Tibial artery (tissue), 4 donors: ENCODE measurements around the gene ZCCHC14.
"Not testable (repeated sequence)": the region's sequence is repeated elsewhere in the genome, so short reads cannot be mapped to it uniquely, and the experiment has no call there.

Experiments
- DNase-seq, 2 donors: peaks; one replicate each; pipeline ENCODE4 v3.0.0-alpha.2; 2019
- H3K27ac ChIP-seq, 2 donors: fragments of 200-600 bp; sonication (generic) in 1 of 2; 1 replicate in 1 of 2; 2 replicates in 1 of 2; pipeline ENCODE4 v1.5.1; 2018 to 2019; ENCODE audit warnings: mild to moderate bottlenecking in 1 of 2
- H3K27me3 ChIP-seq, 2 donors: fragments of 200-600 bp; sonication (generic) in 1 of 2; one replicate each; pipeline versions ENCODE4 v1.5.1 to v1.6.0; 2016 to 2019
- H3K36me3 ChIP-seq, 3 donors: fragments of 200-600 bp; sonication (generic) in 2 of 3; one replicate each; pipeline ENCODE4 v1.5.1; 2016 to 2019; ENCODE audit warnings: mild to moderate bottlenecking in 2 of 3
- H3K4me1 ChIP-seq, 4 donors: fragments of 200-600 bp; sonication (generic) in 2 of 4; 1 replicate in 3 of 4; 2 replicates in 1 of 4; pipeline ENCODE4 v1.5.1; 2016 to 2019
- H3K4me3 ChIP-seq, 2 donors: fragments of 200-600 bp; sonication (generic) in 1 of 2; 1 replicate in 1 of 2; 2 replicates in 1 of 2; pipeline ENCODE4 v1.5.1; 2018 to 2019; ENCODE audit warnings: mild to moderate bottlenecking in 2 of 2
- H3K9me3 ChIP-seq, 3 donors: fragments of 200-600 bp; sonication (generic) in 1 of 3; one replicate each; pipeline ENCODE4 v1.5.1; 2016 to 2019
- CTCF ChIP-seq, 2 experiments: fragments of 200-600 bp in 1 of 2; fragments of 450-650 bp in 1 of 2; IDR thresholded peaks; one replicate each; pipeline ENCODE4 v1.5.1; 2017 to 2019; ENCODE audit warnings: antibody characterized with exemption in 2 of 2, mild to moderate bottlenecking in 1 of 2, moderate library complexity in 1 of 2
- intact Hi-C: fragments of 100-400 bp; cut with DNase I; formaldehyde crosslinking; loops from one replicate; pipeline ENCODE4 v1.15.0; 2023; ENCODE audit warnings: low total_unique reads

The ZCCHC14 gene

GRCh38 chr16:87391950-87392820 lies 100.6 kb downstream of the ZCCHC14 start, which contains the start of gene MAP1LC3B:
MAP1LC3B (plus strand) TSS chr16:87392336; CDS start chr16:87392428, 92 bp downstream.
- H3K4me3 ChIP-seq = peak within 1 kb of the TSS; percentile 68 to 84
- H3K36me3 ChIP-seq = no peaks in the 10 kb centered on the region
- peak within 1 kb of the TSS; percentile 94 to 99 for H3K27ac ChIP-seq
- DNase-seq = peak; percentile 95 to 99
- peaks cover 0 to 55% (median 29%) of the 10 kb centered on the region in 4 donors for H3K4me1 ChIP-seq
- H3K9me3 ChIP-seq = no peaks in the 10 kb centered on the region
- intact Hi-C loops = loop anchor here (2.0 to 10.0 kb wide), 2 partner anchors 101 to 163 kb away; partner anchors contain the start of gene ZCCHC14
- no peak for TF ChIP-seq CTCF (IDR thresholded peaks at IDR 0.05)
- H3K27me3 ChIP-seq = no peaks in the 10 kb centered on the region

- peak; percentile 69 to 87 for DNase-seq
- Histone ChIP-seq H3K27me3 (no peaks in the 10 kb centered on the region), H3K4me1 (peaks cover 0 to 55% (median 31%) of the 10 kb centered on the region in 4 donors), H3K9me3 (no peaks in the 10 kb centered on the region), H3K4me3 (peak overlapping the region; percentile 68 to 84), H3K27ac (peak overlapping the region; percentile 94 to 99), H3K36me3 (no peaks in the 10 kb centered on the region)
- no peak for TF ChIP-seq CTCF (IDR thresholded peaks at IDR 0.05)
- intact Hi-C loops = loop anchor here (10.0 kb wide), 1 partner anchor 163 kb away; no protein-coding TSS in a partner anchor
Observed at GRCh38 chr16:87391324-87391949, 101.4 kb downstream of the ZCCHC14 start.

GRCh38 chr16:87390641-87391323 lies 102.0 kb downstream of the ZCCHC14 start:
- Histone ChIP-seq H3K4me1 (peaks cover 0 to 50% (median 31%) of the 10 kb centered on the region in 4 donors), H3K27ac (peak overlapping the region; percentile 94 to 99), H3K27me3 (no peaks in the 10 kb centered on the region), H3K36me3 (no peaks in the 10 kb centered on the region), H3K4me3 (peak overlapping the region in 1 of 2 donors; percentile 68), H3K9me3 (no peaks in the 10 kb centered on the region)
- TF ChIP-seq CTCF (IDR thresholded peaks at IDR 0.05) = no peak
- peak in 1 of 2 donors; percentile 68 for DNase-seq
- intact Hi-C loops = loop anchor here (10.0 kb wide), 1 partner anchor 164 kb away; no protein-coding TSS in a partner anchor

GRCh38 chr16:87389914-87390313 lies 102.9 kb downstream of the ZCCHC14 start:
- H3K27me3 ChIP-seq, H3K4me3 ChIP-seq, H3K27ac ChIP-seq, H3K36me3 ChIP-seq, H3K9me3 ChIP-seq: not testable (repeated sequence)
- DNase-seq = peak in 1 of 2 donors; percentile 34
- intact Hi-C loops = loop anchor here (10.0 kb wide), 2 partner anchors 165 to 1835 kb away; no protein-coding TSS in a partner anchor
- peaks cover 0 to 45% (median 31%) of the 10 kb centered on the region in 4 donors for H3K4me1 ChIP-seq

- Histone ChIP-seq H3K9me3 (no peaks in the 10 kb centered on the region), H3K27ac (peak overlapping the region in 1 of 2 donors; percentile 82)
- intact Hi-C loops = loop anchor here (10.0 kb wide), 1 partner anchor 1834 kb away; no protein-coding TSS in a partner anchor
Observed at GRCh38 chr16:87389245-87389644, 103.6 kb downstream of the ZCCHC14 start.

More at GRCh38 chr16:87389245-87389644, 103.6 kb downstream of the ZCCHC14 start:
- H3K4me1 ChIP-seq = peaks cover 0 to 44% (median 30%) of the 10 kb centered on the region in 4 donors
- TF ChIP-seq CTCF (IDR thresholded peaks at IDR 0.05) = no peak
- DNase-seq = no peak
- H3K4me3 ChIP-seq = no peak overlapping the region
- no peaks in the 10 kb centered on the region for H3K36me3 ChIP-seq
- H3K27me3 ChIP-seq = no peaks in the 10 kb centered on the region
